NCI-H1694 treated with DMSO at 0.1 percent for 48 hours (cell line): ENCODE data around the gene EFCAB8.

Source experiments
- DNase-seq: peaks from one replicate; lab custom pipeline; 2025; lab: John Stamatoyannopoulos, UW

Gene EFCAB8

GRCh38 chr20:33009214-33010132, 150.8 kb downstream of the EFCAB8 start:
- no peak for DNase-seq

- DNase-seq: no peak
Measured at GRCh38 chr20:33010133-33010504, 151.4 kb downstream of the EFCAB8 start.

GRCh38 chr20:33010674-33011449, 152.1 kb downstream of the EFCAB8 start:
- no peak for DNase-seq
